Measurements from ENCODE around the gene SIRT7. TPM values are rescaled to one million over a fixed set of nuclear protein-coding genes. Genes with fewer than 3 reads are reported as not detected.

Gene SIRT7
- polyA plus RNA-seq, 1 of the 3 experiments (the other 2 are of a cell fraction): 32.6 TPM

- H3K79me2 ChIP-seq (ENCODE audit: insufficient read depth): peaks cover 89% of the 10 kb centered on the region
- 98% methylated on average over 15 of the region's 16 CpGs for WGBS (ENCODE audit: low lambda C conversion rate)
- CTCF ChIA-PET: interaction anchor here (0.8 to 2.3 kb wide), 4 partner anchors 18 to 141 kb away, joined by 3 to 7 read pairs (median 6); no protein-coding TSS in a partner anchor
Measured at GRCh38 chr17:81888988-81889595, 28.9 kb downstream of the SIRT7 start.

More at GRCh38 chr17:81888988-81889595, 28.9 kb downstream of the SIRT7 start:
- no peak overlapping the region; the same call in 1 of the 2 replicates for H3K9ac ChIP-seq
- POLR2A ChIA-PET: no interaction called here
- H3K9me3 ChIP-seq: no peaks in the 10 kb centered on the region
- DNase-seq: no peak
- no peak overlapping the region for H3K4me3 ChIP-seq (ENCODE audit: low read depth in 2 of 2, low read length in 1 of 2)
- H3K27ac ChIP-seq (ENCODE audit: low read depth in 2 of 2, low read length in 1 of 2): no peak overlapping the region; a peak in 1 of 4 replicates
- no peak overlapping the region for H2AFZ ChIP-seq (ENCODE audit: low read depth)
- H3K9me2 ChIP-seq: no peaks in the 10 kb centered on the region
- no peaks in the 10 kb centered on the region for H3K27me3 ChIP-seq (ENCODE audit: insufficient read depth)
- peaks cover 44 to 57% of the 10 kb centered on the region in 2 experiments for H3K36me3 ChIP-seq (replicated peaks in 1 of 2; ENCODE audit: control insufficient read depth in 1 of 2, insufficient read depth in 2 of 2, low read length in 1 of 2)
- H3K4me2 ChIP-seq: no peak overlapping the region
- H4K20me1 ChIP-seq (ENCODE audit: insufficient read depth): peaks cover 23% of the 10 kb centered on the region; the same call in 1 of the 2 replicates
- TF ChIP-seq MXI1 (IDR thresholded peaks at IDR 0.05; ENCODE audit: low read depth, low read length) (no peak), RAD21 (IDR thresholded peaks at IDR 0.05; ENCODE audit: low read length) (no peak), RFX5 (IDR thresholded peaks at IDR 0.05; ENCODE audit: low read length) (no peak), SIN3A (IDR thresholded peaks at IDR 0.05; ENCODE audit: borderline replicate concordance, low read depth, low read length) (no peak), JUND (IDR thresholded peaks at IDR 0.05) (no peak), SMC3 (IDR thresholded peaks at IDR 0.05; ENCODE audit: low read depth, low read length) (no peak), FOSL2 (IDR thresholded peaks at IDR 0.05; ENCODE audit: borderline replicate concordance, low read depth) (no peak), PBX3 (IDR thresholded peaks at IDR 0.05) (no peak), USF2 (IDR thresholded peaks at IDR 0.05; ENCODE audit: borderline replicate concordance, low read depth, low read length) (no peak), POLR2AphosphoS5 (IDR thresholded peaks at IDR 0.05; ENCODE audit: low read depth, low read length) (no peak), MEF2A (IDR thresholded peaks at IDR 0.05; ENCODE audit: borderline replicate concordance, low read depth) (no peak), ZBTB33 (IDR thresholded peaks at IDR 0.05; ENCODE audit: borderline replicate concordance, low read depth) (no peak), RCOR1 (IDR thresholded peaks at IDR 0.05; ENCODE audit: low read length) (no peak), REST (IDR thresholded peaks at IDR 0.05; ENCODE audit: low read depth, low read length) (no peak), TCF12 (IDR thresholded peaks at IDR 0.05) (no peak)
- H3K4me1 ChIP-seq (ENCODE audit: control insufficient read depth in 1 of 2, insufficient read depth in 2 of 2, low read depth in 1 of 2, low read length in 1 of 2): peaks cover 12 to 19% of the 10 kb centered on the region in 2 experiments
- H3F3A ChIP-seq (replicated peaks; ENCODE audit: insufficient read depth): peaks cover 27% of the 10 kb centered on the region
